ENCODE measurements around the gene RAI14.

RAI14 gene

DNA sequence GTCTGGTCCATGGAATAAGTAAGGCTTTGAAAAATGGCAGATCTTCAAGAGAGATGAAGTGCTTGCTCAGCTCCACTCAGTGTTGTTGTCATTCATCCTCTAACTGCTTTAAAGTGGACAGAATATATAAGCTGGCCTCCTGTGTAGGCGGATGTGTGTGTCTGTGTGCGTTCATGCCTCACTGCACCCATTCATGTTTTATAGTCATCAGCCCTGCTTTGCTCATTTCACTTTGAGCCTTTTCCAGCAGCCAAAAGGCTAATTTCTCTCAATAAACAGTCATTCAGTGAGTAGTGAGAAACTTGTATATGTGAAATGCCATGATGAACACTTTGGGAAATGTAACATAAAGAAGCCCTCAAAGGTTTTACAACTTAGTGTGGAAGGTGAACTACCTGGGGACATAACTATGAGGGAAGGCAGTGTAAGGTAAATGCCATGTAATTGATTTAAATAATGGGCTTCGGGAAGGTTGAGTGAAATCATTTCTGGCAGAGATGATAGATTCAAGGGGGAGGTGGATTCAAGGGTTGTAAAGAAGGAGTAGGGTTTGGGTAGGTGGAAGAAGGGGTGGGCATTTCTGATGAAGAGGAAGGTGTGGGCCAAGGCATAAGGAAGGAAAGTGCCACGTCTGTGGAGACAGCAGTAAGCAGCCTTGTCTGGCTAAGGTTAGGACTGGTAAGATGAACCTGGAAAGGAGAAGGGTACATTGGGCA, 198.5 kb downstream of the RAI14 start:
- no peak for DNase-seq (ENCODE audit: low spot score)

DNA sequence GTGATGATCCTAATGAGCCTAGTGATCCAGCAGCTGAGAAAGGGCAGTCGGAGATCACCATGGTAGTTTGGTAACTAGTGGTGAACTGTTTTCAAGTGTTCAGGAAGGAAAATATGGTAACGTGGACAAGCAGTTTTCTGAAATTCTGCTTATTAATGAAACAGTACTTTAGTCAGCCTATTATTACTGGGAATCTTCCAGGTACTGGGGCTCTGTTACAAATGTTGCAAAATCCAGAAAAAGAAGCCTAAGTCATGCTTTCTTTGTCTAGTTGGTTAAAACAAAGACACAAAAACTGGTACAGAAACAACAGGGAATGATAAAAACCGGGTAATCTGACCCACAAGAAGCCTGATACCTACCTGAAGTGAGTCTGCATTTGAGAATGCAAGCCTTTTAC, 201.0 kb downstream of the RAI14 start:
- DNase-seq (ENCODE audit: low spot score), result no peak

DNA sequence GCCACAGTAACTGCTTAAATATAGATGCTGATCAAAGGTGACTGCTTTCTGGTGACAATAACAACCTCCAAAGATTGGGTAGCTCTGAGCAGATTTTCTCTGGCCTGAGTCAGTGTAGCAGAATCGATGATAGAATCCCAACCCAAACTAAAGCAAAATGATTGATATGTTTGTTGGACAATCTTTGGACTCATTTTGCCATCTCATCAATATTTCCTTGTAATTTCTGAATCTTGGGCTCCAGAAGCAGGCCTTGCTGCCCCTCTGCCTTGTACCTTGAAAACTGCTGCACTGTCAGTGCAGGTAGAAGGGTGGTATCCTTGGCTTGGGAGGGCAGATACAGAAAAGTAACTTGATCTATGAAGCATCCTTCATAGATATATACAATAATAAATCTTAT, 201.8 kb downstream of the RAI14 start:
- no peak for DNase-seq (ENCODE audit: low spot score)

DNA sequence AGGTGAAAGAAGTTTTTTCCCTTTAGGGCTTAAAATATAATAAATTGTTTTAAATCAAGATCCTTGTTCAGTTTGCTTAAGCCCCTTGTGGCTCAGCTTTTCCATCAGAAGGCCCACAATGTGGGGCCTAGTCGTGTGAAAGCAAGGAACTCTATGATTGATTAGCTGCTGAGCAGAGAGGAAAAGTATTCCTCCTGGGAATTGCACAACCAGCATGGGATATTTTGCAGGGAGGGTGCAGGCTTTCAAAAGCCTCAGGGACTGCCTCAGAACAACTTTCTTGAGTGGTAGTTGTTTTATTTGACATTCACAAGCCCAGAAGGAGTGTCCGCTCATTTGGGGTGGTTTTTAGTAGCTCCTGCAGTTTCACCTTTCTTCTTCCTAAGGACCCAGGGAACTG, 202.7 kb downstream of the RAI14 start:
- DNase-seq (ENCODE audit: low spot score), result no peak

DNA sequence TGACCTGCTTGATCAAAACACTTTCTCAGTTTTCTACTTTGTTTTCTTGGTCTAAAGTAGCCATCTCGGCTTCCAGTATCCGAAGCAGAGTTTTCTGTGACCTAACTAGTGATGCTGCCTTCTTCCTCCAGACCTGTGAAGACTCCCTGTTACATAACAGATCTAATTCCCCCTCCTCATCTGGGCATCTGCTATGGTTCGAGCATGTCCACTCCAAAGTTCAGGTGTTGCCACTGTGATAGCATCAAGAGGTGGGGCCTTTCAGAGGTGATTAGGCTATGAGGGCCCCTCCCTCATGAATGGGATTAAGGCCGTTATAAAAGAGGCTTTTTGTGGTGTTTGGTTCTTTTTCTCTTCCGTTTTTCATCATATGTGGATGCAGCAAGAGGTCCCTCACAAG, 203.1 kb downstream of the RAI14 start:
- no peak for DNase-seq (ENCODE audit: low spot score)

DNA sequence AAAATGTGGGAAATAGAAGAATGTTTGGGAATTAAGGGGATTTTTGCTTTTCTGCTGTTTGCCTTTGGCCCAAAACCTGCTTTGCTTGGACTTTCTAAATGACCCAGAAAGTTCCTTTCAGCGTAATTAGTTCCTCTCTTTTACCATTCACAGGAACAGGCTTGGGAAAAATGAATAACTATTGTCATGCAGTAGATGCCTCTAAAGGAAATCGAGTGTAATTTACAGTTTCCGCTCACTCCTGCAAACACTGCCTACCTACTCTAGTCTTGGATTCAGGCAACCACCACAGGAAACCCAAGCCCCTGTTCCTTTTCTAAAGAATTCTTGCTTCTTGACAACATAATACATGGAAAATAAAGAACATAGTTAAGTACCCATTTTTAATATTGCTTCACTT, 207.8 kb downstream of the RAI14 start:
- no peak for DNase-seq (ENCODE audit: low spot score)

DNA sequence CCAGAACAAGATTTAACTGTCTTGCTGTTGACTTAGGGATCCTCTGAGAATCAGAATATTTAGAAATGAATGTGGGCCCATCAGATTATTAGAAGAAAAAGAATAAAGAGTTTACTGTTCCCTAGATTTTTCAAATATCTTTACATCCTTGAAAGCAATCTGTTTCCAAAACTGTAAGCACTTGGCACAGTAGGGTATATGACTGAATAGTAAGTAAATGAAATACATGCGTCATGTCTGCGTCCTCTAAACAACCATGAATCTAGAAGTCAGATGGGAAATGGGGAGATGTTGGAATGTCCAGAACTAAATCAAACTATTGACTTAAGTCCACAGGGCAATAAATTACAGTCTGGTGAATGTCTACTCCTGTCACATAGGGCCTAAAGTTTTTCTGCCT, 209.0 kb downstream of the RAI14 start:
- no peak for DNase-seq (ENCODE audit: low spot score)

DNA sequence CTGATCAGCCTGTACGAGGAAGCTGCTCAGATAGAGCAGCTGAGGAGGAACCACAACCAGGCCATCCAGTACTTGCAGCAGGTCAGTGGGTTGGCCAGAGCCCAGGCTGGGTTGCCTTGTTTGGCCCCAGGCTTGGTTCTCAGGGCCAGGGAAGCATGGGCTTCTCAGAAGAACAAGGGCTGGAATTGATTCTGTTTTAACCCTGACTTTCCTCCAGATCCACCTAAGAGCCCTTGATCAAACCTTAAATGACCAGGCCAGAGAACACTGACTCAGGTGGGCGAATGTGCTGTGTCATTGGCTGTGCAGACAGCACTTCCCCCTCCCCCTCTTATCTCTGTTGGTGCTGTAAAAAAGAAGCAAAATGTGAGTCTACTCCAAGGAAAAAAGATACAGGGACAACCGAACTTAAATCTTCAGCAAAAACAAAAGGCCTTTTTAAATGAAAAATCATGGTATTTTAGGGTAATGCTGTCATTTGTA, 210.9 kb downstream of the RAI14 start:
- DNase-seq (ENCODE audit: low spot score), result no peak

DNA sequence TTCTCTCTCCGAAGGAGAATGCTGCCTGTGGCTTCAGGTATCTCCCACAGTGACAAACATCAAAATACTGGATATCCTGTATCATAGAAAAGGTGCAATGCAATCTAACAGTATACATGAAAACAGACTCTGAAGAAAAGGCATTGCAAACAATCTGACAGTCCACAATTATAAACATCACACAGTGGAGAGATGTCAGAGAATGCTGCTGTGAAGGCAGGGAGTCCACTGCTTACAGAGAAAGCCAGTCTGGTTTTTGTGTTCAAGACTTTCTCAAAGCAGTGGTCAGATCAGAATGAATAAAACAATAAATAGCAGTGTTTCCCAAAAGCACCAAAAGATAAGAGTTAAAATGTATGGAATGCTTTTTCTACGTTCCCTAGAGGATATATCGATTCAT, 211.5 kb downstream of the RAI14 start:
- no peak for DNase-seq (ENCODE audit: low spot score)

DNA sequence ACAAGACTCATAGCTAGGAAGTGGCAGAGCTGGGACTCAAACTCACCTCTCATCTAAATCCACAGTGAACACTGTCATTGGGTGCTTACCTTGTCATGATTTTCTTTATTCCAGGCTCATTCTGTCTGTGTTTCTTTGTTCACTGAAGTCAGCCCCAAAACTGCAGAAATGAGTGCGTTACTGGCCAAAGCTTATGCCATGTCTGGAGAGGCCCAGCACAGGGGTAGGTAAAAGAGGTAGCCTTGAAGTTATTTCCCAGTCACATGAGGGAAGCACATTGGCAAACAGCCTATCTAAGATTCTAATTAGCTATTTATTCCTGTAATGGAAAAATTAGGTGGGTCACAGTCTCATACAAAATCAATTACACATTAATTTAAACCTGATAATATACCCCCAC, 212.7 kb downstream of the RAI14 start:
- DNase-seq (ENCODE audit: low spot score), result no peak

DNA sequence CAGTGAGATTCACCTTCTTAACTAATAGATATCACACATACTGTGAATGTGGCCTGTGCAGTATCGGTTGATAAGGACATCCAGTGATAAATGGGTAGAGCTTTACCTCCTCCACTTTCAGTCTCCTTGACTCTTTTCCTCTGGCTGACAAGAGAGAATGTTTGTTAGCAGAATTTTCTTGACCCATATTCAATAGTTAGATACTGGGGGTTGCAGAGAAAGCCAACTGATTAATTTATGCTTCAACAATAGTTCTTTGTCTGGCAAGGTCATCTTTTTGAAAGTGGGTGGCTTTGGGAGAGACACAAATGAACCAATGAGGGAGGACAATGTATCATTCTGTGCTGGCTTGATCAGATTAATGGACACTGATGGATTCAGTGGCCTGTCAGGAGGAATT, 213.1 kb downstream of the RAI14 start:
- no peak for DNase-seq (ENCODE audit: low spot score)

DNA sequence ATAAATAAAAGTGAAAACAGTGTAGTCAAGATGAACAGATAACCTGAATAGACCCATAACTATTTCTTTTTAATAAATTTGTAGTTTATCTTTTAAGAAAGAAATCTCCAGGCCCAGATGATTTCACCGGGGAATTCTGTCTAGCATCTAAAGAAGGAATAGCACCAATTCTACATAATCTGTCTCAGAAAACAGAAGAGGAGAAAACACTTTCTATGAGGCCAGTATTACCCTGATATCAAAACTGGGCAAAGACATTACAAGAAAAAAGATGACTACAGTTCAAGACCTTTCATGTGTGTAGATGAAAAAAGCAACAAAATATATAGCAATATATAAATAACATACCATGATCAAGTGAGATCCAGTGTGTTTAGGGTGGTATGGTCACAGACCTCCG, 214.3 kb downstream of the RAI14 start:
- DNase-seq (ENCODE audit: low spot score), result no peak

DNA sequence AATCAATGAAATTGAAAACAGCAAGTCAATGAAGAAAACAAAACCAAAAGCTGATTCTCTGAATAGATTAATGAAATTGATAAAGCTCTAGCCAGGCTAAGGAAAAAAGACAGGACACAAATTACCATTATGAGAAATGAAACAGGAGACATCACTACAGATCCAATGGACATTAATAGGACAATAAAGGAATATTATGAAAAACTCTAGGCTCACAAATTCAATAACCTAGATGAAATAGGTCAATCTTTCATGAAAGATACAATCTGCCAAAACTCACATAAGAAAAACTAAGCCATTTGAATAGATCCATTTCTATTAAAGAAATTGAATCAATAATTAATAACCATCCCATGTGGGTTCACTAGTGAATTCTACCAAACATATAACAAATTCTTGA, 220.1 kb downstream of the RAI14 start:
- no peak for DNase-seq (ENCODE audit: low spot score)

DNA sequence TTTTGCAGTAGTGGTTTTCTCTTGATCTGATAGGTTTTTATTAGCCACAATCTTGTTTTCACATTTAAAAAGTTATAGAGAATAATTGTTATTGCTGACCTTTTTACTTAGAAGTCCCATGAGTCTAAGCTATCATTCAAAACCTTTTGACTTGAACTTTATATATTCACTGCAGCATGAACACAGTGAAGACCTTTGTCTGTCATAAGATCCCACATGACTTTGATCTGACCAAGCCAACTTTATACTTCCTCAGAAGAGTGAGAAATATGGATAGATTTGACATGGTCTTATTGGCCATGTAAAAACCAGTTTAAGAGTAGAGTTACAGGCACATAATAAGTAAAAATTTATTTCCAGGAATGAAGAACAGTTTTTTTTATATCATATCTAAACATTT, 225.1 kb downstream of the RAI14 start:
- no peak for DNase-seq (ENCODE audit: low spot score)

Measured in AG08396 (cell line).